ENCODE results near the gene TCTN2. TPM values are rescaled to one million over a fixed set of nuclear protein-coding genes. Genes with fewer than 3 reads are reported as not detected.

TCTN2 gene
- total and polyA plus RNA-seq, 9 of the 15 experiments (the other 6 are each of a cell fraction or from before 2014, with no cell fraction given), result 0.58 to 5.5 (median 3.6) TPM

- TF ChIP-seq MYBL2 (IDR thresholded peaks at IDR 0.05; ENCODE audit: low read depth) (no peak), MYBL2 (CRISPR knock-in tag; IDR thresholded peaks at IDR 0.05; ENCODE audit: borderline replicate concordance) (no peak), SIRT6 (IDR thresholded peaks at IDR 0.05; ENCODE audit: low read depth, low read length) (no peak), ILF3 (IDR thresholded peaks at IDR 0.05; ENCODE audit: borderline replicate concordance) (no peak), BACH1 (tag; IDR thresholded peaks at IDR 0.05) (no peak), FOS (IDR thresholded peaks at IDR 0.05; ENCODE audit: extremely low read depth, insufficient read length) (no peak), CBFA2T2 (conservative IDR thresholded peaks at IDR 0.05) (no peak), SMARCB1 (IDR thresholded peaks at IDR 0.05; ENCODE audit: insufficient read length, low read depth) (no peak), ZNF41 (CRISPR knock-in tag; conservative IDR thresholded peaks at IDR 0.05) (no peak), HDGF (IDR thresholded peaks at IDR 0.05) (no peak), ZBTB8A (IDR thresholded peaks at IDR 0.05; ENCODE audit: partially characterized antibody) (no peak), NR3C1 (CRISPR knock-in tag; IDR thresholded peaks at IDR 0.05) (no peak), ZNF75A (CRISPR knock-in tag; IDR thresholded peaks at IDR 0.05) (no peak), RUNX1 (IDR thresholded peaks at IDR 0.05; ENCODE audit: low read depth) (no peak), TFAM (CRISPR knock-in tag; conservative IDR thresholded peaks at IDR 0.05) (no peak), CEBPB (tag; IDR thresholded peaks at IDR 0.05) (no peak), AFF1 (IDR thresholded peaks at IDR 0.05; ENCODE audit: low read depth in 1 of 2, partially characterized antibody in 2 of 2) (no peak), RFX7 (CRISPR knock-in tag; IDR thresholded peaks at IDR 0.05) (no peak), GATAD2A (IDR thresholded peaks at IDR 0.05) (no peak), ZBTB11 (CRISPR knock-in tag; IDR thresholded peaks at IDR 0.05) (peak in 1 of 3 experiments; percentile 64; a peak in 1 of 6 replicates), FOXK2 (conservative IDR thresholded peaks at IDR 0.05 in 1 of 2, IDR thresholded peaks at IDR 0.05 in 1 of 2; ENCODE audit: low read depth in 2 of 2) (no peak), HLTF (IDR thresholded peaks at IDR 0.05) (no peak), FIP1L1 (IDR thresholded peaks at IDR 0.05; ENCODE audit: low read depth, low read length, poor library complexity, severe bottlenecking) (no peak), NFATC3 (IDR thresholded peaks at IDR 0.05) (no peak), HNRNPL (IDR thresholded peaks at IDR 0.05; ENCODE audit: low read depth, low read length) (no peak)
Measured at GRCh38 chr12:123743002-123743401, 72.1 kb downstream of the TCTN2 start (continued).

Data from K562 (cell line).